ENCODE measurements around the gene PAOX.
A peak's percentile ranks its signal among the peaks of the same experiment; 100 is the strongest.

Gene PAOX

GRCh38 chr10:133356549-133357284 lies 22.3 kb upstream of the PAOX start:
- ATAC-seq = no peak
- H3K9me3 Mint-ChIP-seq = no peaks in the 10 kb centered on the region
- H3K36me3 Mint-ChIP-seq = peaks cover under 1% of the 10 kb centered on the region
- no peaks in the 10 kb centered on the region for H3K27me3 Mint-ChIP-seq
- H3K4me1 Mint-ChIP-seq = peaks cover 39% of the 10 kb centered on the region
- peak overlapping the region; percentile 24 for H3K27ac Mint-ChIP-seq
- peak overlapping the region; percentile 74 for H3K4me3 Mint-ChIP-seq

- Mint-ChIP-seq H3K4me1 (peaks cover 46% of the 10 kb centered on the region), H3K36me3 (peaks cover 9% of the 10 kb centered on the region), H3K9me3 (no peaks in the 10 kb centered on the region), H3K27me3 (no peaks in the 10 kb centered on the region), H3K4me3 (peak within 1 kb of the TSS; percentile 74), H3K27ac (peak within 1 kb of the TSS; percentile 24)
- ATAC-seq = peak; percentile 82
These were observed 21.5 kb upstream of the PAOX start, which contains the start of gene FUOM for GRCh38 chr10:133357285-133358161. Gene FUOM, minus strand, starts transcription at chr10:133358019. Its CDS starts 12 bp downstream, at chr10:133358007.

GRCh38 chr10:133358162-133358924 lies 20.7 kb upstream of the PAOX start:
- H3K27ac Mint-ChIP-seq = no peak overlapping the region
- peak; percentile 5 for ATAC-seq
- peak overlapping the region; percentile 34 for H3K4me3 Mint-ChIP-seq
- H3K4me1 Mint-ChIP-seq = peaks cover 41% of the 10 kb centered on the region
- H3K36me3 Mint-ChIP-seq = peaks cover 9% of the 10 kb centered on the region
- no peaks in the 10 kb centered on the region for H3K27me3 Mint-ChIP-seq
- H3K9me3 Mint-ChIP-seq = no peaks in the 10 kb centered on the region

- no peak for ATAC-seq
- Mint-ChIP-seq H3K4me1 (peaks cover 40% of the 10 kb centered on the region), H3K9me3 (no peaks in the 10 kb centered on the region), H3K36me3 (peaks cover 9% of the 10 kb centered on the region), H3K27ac (no peak overlapping the region), H3K4me3 (peak overlapping the region; percentile 34), H3K27me3 (no peaks in the 10 kb centered on the region)
These were observed 20.1 kb upstream of the PAOX start for GRCh38 chr10:133358925-133359310.

GRCh38 chr10:133359554-133359971 lies 19.5 kb upstream of the PAOX start:
- Mint-ChIP-seq H3K9me3 (no peaks in the 10 kb centered on the region), H3K4me3 (no peak overlapping the region), H3K27me3 (no peaks in the 10 kb centered on the region), H3K4me1 (peaks cover 40% of the 10 kb centered on the region), H3K27ac (no peak overlapping the region), H3K36me3 (peaks cover 12% of the 10 kb centered on the region)
- ATAC-seq = no peak

- H3K27ac Mint-ChIP-seq = no peak overlapping the region
- H3K36me3 Mint-ChIP-seq = peaks cover 17% of the 10 kb centered on the region
- peaks cover 40% of the 10 kb centered on the region for H3K4me1 Mint-ChIP-seq
- ATAC-seq = no peak
- H3K4me3 Mint-ChIP-seq = no peak overlapping the region
- no peaks in the 10 kb centered on the region for H3K27me3 Mint-ChIP-seq
- H3K9me3 Mint-ChIP-seq = no peaks in the 10 kb centered on the region
These were observed 19.0 kb upstream of the PAOX start for GRCh38 chr10:133359972-133360610.

GRCh38 chr10:133361227-133361626 lies 17.8 kb upstream of the PAOX start:
- Mint-ChIP-seq H3K27me3 (no peaks in the 10 kb centered on the region), H3K9me3 (no peaks in the 10 kb centered on the region), H3K4me3 (peak overlapping the region; percentile 54), H3K4me1 (peaks cover 35% of the 10 kb centered on the region), H3K36me3 (peaks cover 17% of the 10 kb centered on the region), H3K27ac (peak overlapping the region; percentile 67)
- ATAC-seq = no peak

- H3K27me3 Mint-ChIP-seq = no peaks in the 10 kb centered on the region
- H3K9me3 Mint-ChIP-seq = no peaks in the 10 kb centered on the region
- ATAC-seq = peak; percentile 65
- H3K27ac Mint-ChIP-seq = peak overlapping the region; percentile 67
- peaks cover 33% of the 10 kb centered on the region for H3K4me1 Mint-ChIP-seq
- peak overlapping the region; percentile 54 for H3K4me3 Mint-ChIP-seq
- peaks cover 17% of the 10 kb centered on the region for H3K36me3 Mint-ChIP-seq
These were observed 17.2 kb upstream of the PAOX start for GRCh38 chr10:133361773-133362441.

GRCh38 chr10:133362846-133363245 lies 16.2 kb upstream of the PAOX start:
- no peaks in the 10 kb centered on the region for H3K27me3 Mint-ChIP-seq
- peaks cover 19% of the 10 kb centered on the region for H3K36me3 Mint-ChIP-seq
- H3K9me3 Mint-ChIP-seq = no peaks in the 10 kb centered on the region
- peaks cover 33% of the 10 kb centered on the region for H3K4me1 Mint-ChIP-seq
- no peak for ATAC-seq
- no peak overlapping the region for H3K27ac Mint-ChIP-seq
- no peak overlapping the region for H3K4me3 Mint-ChIP-seq

GRCh38 chr10:133364645-133365431 lies 14.2 kb upstream of the PAOX start:
- ATAC-seq = no peak
- H3K4me1 Mint-ChIP-seq = peaks cover 25% of the 10 kb centered on the region
- no peaks in the 10 kb centered on the region for H3K27me3 Mint-ChIP-seq
- H3K27ac Mint-ChIP-seq = no peak overlapping the region
- H3K4me3 Mint-ChIP-seq = no peak overlapping the region
- H3K9me3 Mint-ChIP-seq = no peaks in the 10 kb centered on the region
- peaks cover 23% of the 10 kb centered on the region for H3K36me3 Mint-ChIP-seq

- no peaks in the 10 kb centered on the region for H3K27me3 Mint-ChIP-seq
- no peak overlapping the region for H3K4me3 Mint-ChIP-seq
- H3K36me3 Mint-ChIP-seq = peaks cover 31% of the 10 kb centered on the region
- H3K4me1 Mint-ChIP-seq = peaks cover 18% of the 10 kb centered on the region
- no peak overlapping the region for H3K27ac Mint-ChIP-seq
- ATAC-seq = no peak
- no peaks in the 10 kb centered on the region for H3K9me3 Mint-ChIP-seq
These were observed 13.5 kb upstream of the PAOX start for GRCh38 chr10:133365461-133366129.

- no peak for ATAC-seq
- peaks cover 35% of the 10 kb centered on the region for H3K36me3 Mint-ChIP-seq
- no peaks in the 10 kb centered on the region for H3K27me3 Mint-ChIP-seq
- no peak overlapping the region for H3K27ac Mint-ChIP-seq
- no peak overlapping the region for H3K4me3 Mint-ChIP-seq
- no peaks in the 10 kb centered on the region for H3K9me3 Mint-ChIP-seq
- H3K4me1 Mint-ChIP-seq = peaks cover 13% of the 10 kb centered on the region
These were observed 13.0 kb upstream of the PAOX start for GRCh38 chr10:133366130-133366478.

- no peak for ATAC-seq
- Mint-ChIP-seq H3K9me3 (no peaks in the 10 kb centered on the region), H3K4me3 (no peak overlapping the region), H3K27ac (no peak overlapping the region), H3K4me1 (peaks cover 13% of the 10 kb centered on the region), H3K36me3 (peaks cover 34% of the 10 kb centered on the region), H3K27me3 (no peaks in the 10 kb centered on the region)
These were observed 12.3 kb upstream of the PAOX start for GRCh38 chr10:133366751-133367150.

All from stimulated activated memory B cell treated with anti-CD40 and anti-IgM and Interleukin-4, amounts not matched to agents 10 μg/mL and 1 μg/mL and 100 μg/mL, for 72 hours (primary cell).